GM12891 (cell line): ENCODE measurements around the gene NCKAP5.

Experiments
- POLR2AphosphoS5 ChIP-seq: IDR thresholded peaks from 2 replicates; pipeline ENCODE4 v1.6.1; 2011; ENCODE audit warnings: low read depth, low read length, control low read depth
- POU2F2 ChIP-seq: IDR thresholded peaks from 2 replicates; pipeline ENCODE4 v1.6.1; 2011; ENCODE audit warnings: low read depth, mild to moderate bottlenecking, control low read depth, low read length, moderate library complexity
- TAF1 ChIP-seq: IDR thresholded peaks from 2 replicates; pipeline ENCODE4 v1.6.1; 2011; ENCODE audit warnings: low read depth, low read length, control low read depth

GRCh38 chr2:132766573-132766972 lies 801.7 kb downstream of the NCKAP5 start:
- TF ChIP-seq TAF1 (no peak), POU2F2 (no peak), POLR2AphosphoS5 (no peak)
